ENCODE measurements around the gene SERPINA10. TPM values are rescaled to one million over a fixed set of nuclear protein-coding genes. Genes with fewer than 3 reads are reported as not detected.

Gene SERPINA10
- total and polyA plus RNA-seq, 2 donors (not counting 3 experiments of a cell fraction or from before 2014, with no cell fraction given) = not detected

- DNase-seq (ENCODE audit: low read depth, low spot score) = no peak
- intact Hi-C loops (cut with micrococcal nuclease) = no loop called here
- H3K79me2 ChIP-seq (ENCODE audit: control insufficient read depth, insufficient read depth, low read length) = no peaks in the 10 kb centered on the region
- ChIA-PET POLR2A (no interaction called here), CTCF (no interaction called here)
- no peak overlapping the region for H3K9ac ChIP-seq (replicated peaks; ENCODE audit: extremely low read depth, insufficient read depth, low read length)
- TF ChIP-seq FOS (IDR thresholded peaks at IDR 0.05; ENCODE audit: borderline replicate concordance, insufficient read depth, low read length) = no peak
- no peaks in the 10 kb centered on the region for H4K20me1 ChIP-seq (replicated peaks; ENCODE audit: control insufficient read depth, extremely low read depth, insufficient read depth, low read length)
- H2AFZ ChIP-seq (ENCODE audit: low read depth, low read length) = no peak overlapping the region
- H3K4me1 ChIP-seq (ENCODE audit: control insufficient read depth, extremely low read depth, insufficient read depth, low read length) = no peaks in the 10 kb centered on the region
- H3K27me3 ChIP-seq (ENCODE audit: control insufficient read depth in 2 of 2, insufficient read depth in 2 of 2, low read length in 2 of 2) = no peaks in the 10 kb centered on the region
- H3K4me2 ChIP-seq (ENCODE audit: insufficient read depth, low read length) = no peak overlapping the region
- H3K27ac ChIP-seq (ENCODE audit: insufficient read depth, low read depth, low read length) = no peak overlapping the region
- BruUV-seq (replicated peaks) = no TSS peak
- H3K36me3 ChIP-seq (ENCODE audit: control insufficient read depth in 2 of 2, extremely low read depth in 1 of 2, insufficient read depth in 2 of 2, low read length in 2 of 2) = no peaks in the 10 kb centered on the region
- H3K9me3 ChIP-seq (replicated peaks; ENCODE audit: control insufficient read depth, insufficient read depth, low read length) = no peaks in the 10 kb centered on the region
- dilution Hi-C loops (cut with MboI; ENCODE audit: extremely low pct_ligation_motif_present, low sequenced_read_pairs) = no loop called here
- FAIRE-seq = no peak
- no peak overlapping the region for H3K4me3 ChIP-seq (replicated peaks in 1 of 3; ENCODE audit: insufficient read depth in 1 of 3, low read depth in 1 of 3, low read length in 3 of 3)
- H3K9me1 ChIP-seq (replicated peaks; ENCODE audit: control insufficient read depth, extremely low read depth, insufficient read depth, low read length) = no peaks in the 10 kb centered on the region
Observed at GRCh38 chr14:94295360-94296180, 2.5 kb upstream of the SERPINA10 start.

GRCh38 chr14:94293578-94293924 lies 483 bp upstream of the SERPINA10 start:
- H3K4me2 ChIP-seq (ENCODE audit: insufficient read depth, low read length) = no peak overlapping the region
- dilution Hi-C loops (cut with MboI; ENCODE audit: extremely low pct_ligation_motif_present, low sequenced_read_pairs) (no loop called here), intact Hi-C loops (cut with micrococcal nuclease) (no loop called here)
- DNase-seq (ENCODE audit: low read depth, low spot score) (no peak), FAIRE-seq (no peak)
- no peak overlapping the region for H3K27ac ChIP-seq (ENCODE audit: insufficient read depth, low read depth, low read length)
- TF ChIP-seq CTCF (IDR thresholded peaks at IDR 0.05; ENCODE audit: extremely low read depth in 1 of 2, insufficient read depth in 1 of 2, low read depth in 1 of 2, low read length in 2 of 2) = no peak
- TF ChIP-seq POLR2AphosphoS5 (IDR thresholded peaks at IDR 0.05; ENCODE audit: insufficient read depth, low read depth, low read length) = no peak
- TF ChIP-seq FOS (IDR thresholded peaks at IDR 0.05; ENCODE audit: borderline replicate concordance, insufficient read depth, low read length) = no peak
- TF ChIP-seq MYC (IDR thresholded peaks at IDR 0.05; ENCODE audit: low read depth, low read length) = no peak
- CTCF ChIA-PET = no interaction called here
- no peak overlapping the region for H2AFZ ChIP-seq (ENCODE audit: low read depth, low read length)
- BruUV-seq (replicated peaks) = no TSS peak
- no peaks in the 10 kb centered on the region for H3K36me3 ChIP-seq (ENCODE audit: control insufficient read depth in 2 of 2, extremely low read depth in 1 of 2, insufficient read depth in 2 of 2, low read length in 2 of 2)
- no peaks in the 10 kb centered on the region for H3K9me1 ChIP-seq (replicated peaks; ENCODE audit: control insufficient read depth, extremely low read depth, insufficient read depth, low read length)
- H3K79me2 ChIP-seq (ENCODE audit: control insufficient read depth, insufficient read depth, low read length) = no peaks in the 10 kb centered on the region
- no peak overlapping the region for H3K9ac ChIP-seq (replicated peaks; ENCODE audit: extremely low read depth, insufficient read depth, low read length)
- H3K4me1 ChIP-seq (ENCODE audit: control insufficient read depth, extremely low read depth, insufficient read depth, low read length) = no peaks in the 10 kb centered on the region
- no peak overlapping the region for H3K4me3 ChIP-seq (replicated peaks in 1 of 3; ENCODE audit: insufficient read depth in 1 of 3, low read depth in 1 of 3, low read length in 3 of 3)
- H3K9me3 ChIP-seq (replicated peaks; ENCODE audit: control insufficient read depth, insufficient read depth, low read length) = no peaks in the 10 kb centered on the region
- POLR2A ChIA-PET = no interaction called here
- H4K20me1 ChIP-seq (replicated peaks; ENCODE audit: control insufficient read depth, extremely low read depth, insufficient read depth, low read length) = no peaks in the 10 kb centered on the region
- H3K27me3 ChIP-seq (ENCODE audit: control insufficient read depth in 2 of 2, insufficient read depth in 2 of 2, low read length in 2 of 2) = no peaks in the 10 kb centered on the region

Measured in endothelial cell of umbilical vein (primary cell).